K562 (cell line): ENCODE data around the gene SIGLEC11. TPM values are rescaled to one million over a fixed set of nuclear protein-coding genes. Genes with fewer than 3 reads are reported as not detected.

Experiments used
- ATAC-seq: fragments of 200-7000 bp; cut with Tn5 transposase; 3 replicates; pipeline ENCODE4 v1.9.1; 2020; ENCODE audit warnings: moderate library complexity
- BruUV-seq: library from RNA; stranded (reverse); fragments of 400-500 nt; replicated peaks from 2 replicates; lab custom pipeline; 2021; lab: Mats Ljungman, UMichigan
- CTCF ChIA-PET: fragments of 300-600 bp; formaldehyde crosslinking; extraction: SDS; loops from one replicate; lab custom pipeline; 2021; ENCODE audit warnings: low intra/inter-chr PET ratio; lab: Yijun Ruan, JAX
- POLR2A ChIA-PET: fragments of 300-600, 350-650 bp; sonication (Branson Sonifier 250); formaldehyde crosslinking; extraction: SDS; loops from one replicate; lab custom pipeline; 2021; ENCODE audit warnings: antibody characterized with exemption, inconsistent platforms; lab: Yijun Ruan, JAX
- DNase-seq, 4 experiments: peaks; one replicate each; pipeline versions ENCODE4 v3.0.0 to v3.0.0-alpha.2; 2011 to 2018; ENCODE audit warnings: low spot score in 3 of 4, mixed read lengths in 3 of 4; ENCODE audit errors: extremely low read depth in 1 of 4
- FAIRE-seq: peaks from 2 replicates; lab custom pipeline; 2011; peaks lifted over from hg19 to GRCh38; lab: Jason Lieb, UNC
- H2AFZ ChIP-seq: 2 replicates; pipeline ENCODE4 v1.6.0; 2011; ENCODE audit warnings: low read depth, low read length, control low read depth, inconsistent platforms
- H3K27ac ChIP-seq: fragments of 200-600 bp; 3 replicates; pipeline ENCODE4 v1.8.0; 2011; ENCODE audit warnings: low read depth, mild to moderate bottlenecking, control low read depth, inconsistent platforms, low read length, moderate library complexity, mixed read lengths; ENCODE audit errors: extremely low read depth
- H3K27me3 ChIP-seq, 2 experiments: fragments of 300-600 bp in 1 of 2; 2 replicates in 1 of 2; 3 replicates in 1 of 2; pipeline versions ENCODE4 v1.6.0 to v1.8.0; 2011; ENCODE audit warnings: inconsistent platforms in 2 of 2, low read length in 2 of 2, mild to moderate bottlenecking in 1 of 2, mixed read lengths in 1 of 2, moderate library complexity in 1 of 2; ENCODE audit not compliant: control insufficient read depth in 2 of 2, insufficient read depth in 2 of 2
- H3K36me3 ChIP-seq: fragments of 300-600 bp; 3 replicates; pipeline ENCODE4 v1.8.0; 2011; ENCODE audit warnings: mild to moderate bottlenecking, low read length, inconsistent platforms; ENCODE audit not compliant: control insufficient read depth, insufficient read depth
- H3K4me1 ChIP-seq, 2 experiments: fragments of 200-600 bp in 1 of 2; replicated peaks in 1 of 2; 2 replicates in 1 of 2; 3 replicates in 1 of 2; pipeline versions ENCODE4 v1.5.1 to v1.8.0; 2011; ENCODE audit warnings: inconsistent platforms in 2 of 2, low read length in 2 of 2, mild to moderate bottlenecking in 1 of 2, mixed read lengths in 1 of 2, moderate library complexity in 1 of 2; ENCODE audit not compliant: control insufficient read depth in 2 of 2, insufficient read depth in 2 of 2
- H3K4me2 ChIP-seq: 2 replicates; pipeline ENCODE4 v1.6.1; 2011; ENCODE audit warnings: low read length, control low read depth, inconsistent platforms, mixed read lengths; ENCODE audit not compliant: insufficient read depth
- H3K4me3 ChIP-seq: fragments of 200-600 bp; sonication (generic), shearing (Covaris generic); 2 replicates; pipeline ENCODE4 v1.5.1; 2016; ENCODE audit warnings: control low read depth, inconsistent platforms
- H3K79me2 ChIP-seq: fragments of 200-600 bp; 3 replicates; pipeline ENCODE4 v1.8.0; 2011; ENCODE audit warnings: low read length, inconsistent platforms; ENCODE audit not compliant: control insufficient read depth, insufficient read depth
- H3K9ac ChIP-seq, 2 experiments: 2 replicates each; pipeline versions ENCODE4 v1.6.0 to v1.6.1; 2011; ENCODE audit warnings: low read depth in 2 of 2, low read length in 2 of 2, control low read depth in 1 of 2, inconsistent platforms in 1 of 2, mild to moderate bottlenecking in 1 of 2, mixed read lengths in 1 of 2; ENCODE audit not compliant: insufficient read depth in 1 of 2
- H3K9me1 ChIP-seq: one replicate; pipeline ENCODE4 v1.6.0; 2011; ENCODE audit warnings: inconsistent platforms, mild to moderate bottlenecking, low read length, moderate library complexity; ENCODE audit not compliant: control insufficient read depth, insufficient read depth
- H3K9me3 ChIP-seq: replicated peaks from 2 replicates; pipeline ENCODE4 v1.5.1; 2011; ENCODE audit warnings: low read depth, low read length, inconsistent platforms; ENCODE audit not compliant: control insufficient read depth, insufficient read depth
- H4K20me1 ChIP-seq: replicated peaks from 2 replicates; pipeline ENCODE4 v1.6.1; 2011; ENCODE audit warnings: low read length, inconsistent platforms, mixed read lengths; ENCODE audit not compliant: control insufficient read depth, insufficient read depth
- C11orf30 ChIP-seq: fragments of 450-650 bp; IDR thresholded peaks from 2 replicates; pipeline ENCODE4 v1.6.1; 2016; ENCODE audit warnings: low read depth, mild to moderate bottlenecking
- HDAC3 ChIP-seq: fragments of 450-650 bp; IDR thresholded peaks from 2 replicates; pipeline ENCODE4 v1.6.1; 2018; ENCODE audit warnings: borderline replicate concordance, mild to moderate bottlenecking, moderate library complexity; ENCODE audit not compliant: partially characterized antibody
- HLTF ChIP-seq: fragments of 450-650 bp; IDR thresholded peaks from 2 replicates; pipeline ENCODE4 v1.6.1; 2016
- HMG20A ChIP-seq: fragments of 450-650 bp; formaldehyde crosslinking; conservative IDR thresholded peaks from 2 replicates; pipeline ENCODE4 v1.4.0; 2020; ENCODE audit warnings: mild to moderate bottlenecking, mixed read lengths
- IRF2 ChIP-seq: sonication (generic); formaldehyde crosslinking; IDR thresholded peaks from 2 replicates; pipeline ENCODE4 v1.8.1; 2022; ENCODE audit warnings: mild to moderate bottlenecking, missing genetic modification reagents
- RBM22 ChIP-seq: fragments of 200-400 bp; formaldehyde crosslinking; IDR thresholded peaks from 2 replicates; pipeline ENCODE4 v1.6.1; 2018; ENCODE audit warnings: low read length, low read depth; ENCODE audit not compliant: poor library complexity, severe bottlenecking
- RFX7 ChIP-seq: fragments of 250-450 bp; sonication (Bioruptor Pico); IDR thresholded peaks from 2 replicates; pipeline ENCODE4 v1.5.1; 2021; ENCODE audit warnings: mild to moderate bottlenecking
- ZC3H11A ChIP-seq: IDR thresholded peaks from 2 replicates; pipeline ENCODE4 v1.6.1; 2012; ENCODE audit warnings: low read depth, low read length, improper control_type of control experiment
- ZFPM2 ChIP-seq: fragments of 250-450 bp; sonication (Bioruptor Pico); IDR thresholded peaks from 2 replicates; pipeline ENCODE4 v1.5.1; 2022; ENCODE audit warnings: mild to moderate bottlenecking
- ZNF551 ChIP-seq: fragments of 250-450 bp; sonication (Bioruptor Pico); IDR thresholded peaks from 2 replicates; pipeline ENCODE4 v1.5.0; 2021; ENCODE audit warnings: mild to moderate bottlenecking, moderate library complexity
- WGBS: fragments of 100-300 bp; shearing (Covaris generic); methylation state at CpG from one replicate; pipeline ENCODE4 v1.1.6; 2016; ENCODE audit warnings: low coverage, mixed read lengths; ENCODE audit not compliant: insufficient coverage; ENCODE audit errors: missing lambda C conversion rate; 5-methylcytosine and 5-hydroxymethylcytosine counted together
- in situ Hi-C: fragments of 300-500 bp; cut with MboI; formaldehyde crosslinking; loops from 4 replicates; pipeline ENCODE4 v1.15.0; 2018; ENCODE audit warnings: inconsistent platforms, mixed read lengths
- intact Hi-C: fragments of 100-400 bp; cut with micrococcal nuclease; formaldehyde crosslinking; loops from 2 replicates; pipeline ENCODE4 v1.14.2; 2022
- polyA plus RNA-seq, 8 experiments: library from polyadenylated mRNA; depleted of rRNA in 4 of 8; stranded (reverse) in 5 of 8; unstranded in 3 of 8; fragments of >200 nt; fragmentation: Nextera tagmentation in 2 of 8; fragmentation: Illumina TruSeq in 1 of 8; extraction: Ambion mirVana in 2 of 8; extraction: Trizol in 1 of 8; gene quantifications; 2 replicates each; pipeline versions ENCODE4 v1.2.1 to v1.2.3, GENCODE V29; 2011 to 2014; ENCODE audit warnings: inconsistent platforms in 1 of 8, missing spikeins in 1 of 8
- total RNA-seq, 7 experiments: library from RNA; depleted of rRNA in 6 of 7; stranded (reverse); fragments of >200 nt in 6 of 7; fragmentation: Illumina TruSeq in 2 of 7; extraction: Trizol in 2 of 7; gene quantifications; 2 replicates each; pipeline versions ENCODE4 v1.2.1 to v1.2.3, GENCODE V29; 2011 to 2021; ENCODE audit warnings: low replicate concordance in 1 of 7
- TF ChIP-seq, protein P1 (sequence below): sonication (generic); formaldehyde crosslinking; IDR thresholded peaks from 2 replicates; pipeline ENCODE4 v1.8.1; 2022; ENCODE audit warnings: missing genetic modification reagents
- TF ChIP-seq, protein P2 (sequence below): sonication (generic); formaldehyde crosslinking; IDR thresholded peaks from 2 replicates; pipeline ENCODE4 v1.9.0; 2022; ENCODE audit warnings: mild to moderate bottlenecking, missing genetic modification reagents
- TF ChIP-seq, protein P3 (sequence below): fragments of 450-650 bp; formaldehyde crosslinking; IDR thresholded peaks from 2 replicates; pipeline ENCODE4 v1.4.0; 2020; ENCODE audit warnings: mild to moderate bottlenecking, moderate library complexity
- TF ChIP-seq, protein P4 (sequence below): fragments of 250-450 bp; sonication (Bioruptor Pico); IDR thresholded peaks from 2 replicates; pipeline ENCODE4 v1.6.1; 2021; ENCODE audit warnings: mild to moderate bottlenecking
- TF ChIP-seq, protein P5 (sequence below): sonication (generic); formaldehyde crosslinking; IDR thresholded peaks from 2 replicates; pipeline ENCODE4 v1.8.0; 2022; ENCODE audit warnings: mild to moderate bottlenecking, missing genetic modification reagents

The SIGLEC11 gene
- total and polyA plus RNA-seq, 9 of the 15 experiments (the other 6 are each of a cell fraction or from before 2014, with no cell fraction given) = not detected

DNA sequence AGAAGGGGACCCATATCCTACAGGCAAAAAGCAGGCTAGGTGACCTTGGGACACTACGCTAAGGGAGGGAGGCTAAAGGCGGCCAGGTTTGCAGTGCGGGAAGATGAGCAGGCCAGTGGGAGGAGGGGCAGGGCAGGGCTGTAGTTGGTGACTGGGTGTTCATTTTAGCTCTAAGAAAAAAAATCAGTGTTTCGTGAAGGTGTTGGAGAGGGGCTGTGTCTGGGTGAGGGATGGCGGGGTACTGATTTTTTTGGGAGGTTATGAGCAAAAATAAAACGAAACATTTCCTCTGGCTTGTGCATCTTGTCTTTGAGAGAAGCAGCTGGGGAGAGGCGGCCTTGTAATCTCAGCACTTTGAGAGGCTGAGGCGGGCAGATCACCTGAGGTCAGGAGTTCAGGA lies 27.3 kb downstream of the SIGLEC11 start:
- intact Hi-C loops (no loop called here), in situ Hi-C loops (loop anchor here (10.0 kb wide), 1 partner anchor 161 kb away; no protein-coding TSS in a partner anchor)
- Histone ChIP-seq H3K9me3 (no peaks in the 10 kb centered on the region), H3K9me1 (peaks cover 5% of the 10 kb centered on the region), H3K79me2 (peaks cover 25% of the 10 kb centered on the region), H3K27me3 (no peaks in the 10 kb centered on the region), H3K36me3 (peaks cover 11% of the 10 kb centered on the region; the same call in 2 of the 3 replicates), H3K4me1 (peaks cover 8 to 38% of the 10 kb centered on the region in 2 experiments), H3K27ac (no peak overlapping the region), H3K4me2 (no peak overlapping the region), H3K9ac (no peak overlapping the region; a peak in 1 of 4 replicates), H3K4me3 (no peak overlapping the region), H4K20me1 (peaks cover 6% of the 10 kb centered on the region; the same call in 1 of the 2 replicates), H2AFZ (no peak overlapping the region)
- peak; percentile 6 for ATAC-seq
- DNase-seq = no peak
- FAIRE-seq = no peak
- 69% methylated on average over 7 of the region's 8 CpGs for WGBS
- BruUV-seq = no TSS peak
- CTCF ChIA-PET = no interaction called here
- POLR2A ChIA-PET = interaction anchor here (1.2 to 1.4 kb wide), 2 partner anchors 43 to 53 kb away, joined by 3 to 6 read pairs; no protein-coding TSS in a partner anchor
- TF ChIP-seq, protein P1, sequence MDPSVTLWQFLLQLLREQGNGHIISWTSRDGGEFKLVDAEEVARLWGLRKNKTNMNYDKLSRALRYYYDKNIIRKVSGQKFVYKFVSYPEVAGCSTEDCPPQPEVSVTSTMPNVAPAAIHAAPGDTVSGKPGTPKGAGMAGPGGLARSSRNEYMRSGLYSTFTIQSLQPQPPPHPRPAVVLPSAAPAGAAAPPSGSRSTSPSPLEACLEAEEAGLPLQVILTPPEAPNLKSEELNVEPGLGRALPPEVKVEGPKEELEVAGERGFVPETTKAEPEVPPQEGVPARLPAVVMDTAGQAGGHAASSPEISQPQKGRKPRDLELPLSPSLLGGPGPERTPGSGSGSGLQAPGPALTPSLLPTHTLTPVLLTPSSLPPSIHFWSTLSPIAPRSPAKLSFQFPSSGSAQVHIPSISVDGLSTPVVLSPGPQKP = no peak
- TF ChIP-seq, protein P2, sequence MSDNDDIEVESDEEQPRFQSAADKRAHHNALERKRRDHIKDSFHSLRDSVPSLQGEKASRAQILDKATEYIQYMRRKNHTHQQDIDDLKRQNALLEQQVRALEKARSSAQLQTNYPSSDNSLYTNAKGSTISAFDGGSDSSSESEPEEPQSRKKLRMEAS (CRISPR knock-in tag) = no peak
- TF ChIP-seq RBM22 = peak; percentile 79
- no peak for TF ChIP-seq ZNF551 (CRISPR knock-in tag)
- TF ChIP-seq ZFPM2 (CRISPR knock-in tag) = peak; percentile 93; the same call in 1 of the 2 replicates
- TF ChIP-seq, protein P3, sequence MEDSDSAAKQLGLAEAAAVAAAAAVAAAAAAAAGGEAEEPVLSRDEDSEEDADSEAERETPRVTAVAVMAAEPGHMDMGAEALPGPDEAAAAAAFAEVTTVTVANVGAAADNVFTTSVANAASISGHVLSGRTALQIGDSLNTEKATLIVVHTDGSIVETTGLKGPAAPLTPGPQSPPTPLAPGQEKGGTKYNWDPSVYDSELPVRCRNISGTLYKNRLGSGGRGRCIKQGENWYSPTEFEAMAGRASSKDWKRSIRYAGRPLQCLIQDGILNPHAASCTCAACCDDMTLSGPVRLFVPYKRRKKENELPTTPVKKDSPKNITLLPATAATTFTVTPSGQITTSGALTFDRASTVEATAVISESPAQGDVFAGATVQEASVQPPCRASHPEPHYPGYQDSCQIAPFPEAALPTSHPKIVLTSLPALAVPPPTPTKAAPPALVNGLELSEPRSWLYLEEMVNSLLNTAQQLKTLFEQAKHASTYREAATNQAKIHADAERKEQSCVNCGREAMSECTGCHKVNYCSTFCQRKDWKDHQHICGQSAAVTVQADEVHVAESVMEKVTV (CRISPR knock-in tag) = peak; percentile 28; the same call in 1 of the 2 replicates
- no peak for TF ChIP-seq HDAC3
- TF ChIP-seq, protein P4, sequence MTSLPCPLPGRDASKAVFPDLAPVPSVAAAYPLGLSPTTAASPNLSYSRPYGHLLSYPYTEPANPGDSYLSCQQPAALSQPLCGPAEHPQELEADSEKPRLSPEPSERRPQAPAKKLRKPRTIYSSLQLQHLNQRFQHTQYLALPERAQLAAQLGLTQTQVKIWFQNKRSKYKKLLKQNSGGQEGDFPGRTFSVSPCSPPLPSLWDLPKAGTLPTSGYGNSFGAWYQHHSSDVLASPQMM (CRISPR knock-in tag) = no peak
- TF ChIP-seq HMG20A (CRISPR knock-in tag) = no peak
- no peak for TF ChIP-seq C11orf30
- no peak for TF ChIP-seq IRF2 (CRISPR knock-in tag)
- TF ChIP-seq, protein P5, sequence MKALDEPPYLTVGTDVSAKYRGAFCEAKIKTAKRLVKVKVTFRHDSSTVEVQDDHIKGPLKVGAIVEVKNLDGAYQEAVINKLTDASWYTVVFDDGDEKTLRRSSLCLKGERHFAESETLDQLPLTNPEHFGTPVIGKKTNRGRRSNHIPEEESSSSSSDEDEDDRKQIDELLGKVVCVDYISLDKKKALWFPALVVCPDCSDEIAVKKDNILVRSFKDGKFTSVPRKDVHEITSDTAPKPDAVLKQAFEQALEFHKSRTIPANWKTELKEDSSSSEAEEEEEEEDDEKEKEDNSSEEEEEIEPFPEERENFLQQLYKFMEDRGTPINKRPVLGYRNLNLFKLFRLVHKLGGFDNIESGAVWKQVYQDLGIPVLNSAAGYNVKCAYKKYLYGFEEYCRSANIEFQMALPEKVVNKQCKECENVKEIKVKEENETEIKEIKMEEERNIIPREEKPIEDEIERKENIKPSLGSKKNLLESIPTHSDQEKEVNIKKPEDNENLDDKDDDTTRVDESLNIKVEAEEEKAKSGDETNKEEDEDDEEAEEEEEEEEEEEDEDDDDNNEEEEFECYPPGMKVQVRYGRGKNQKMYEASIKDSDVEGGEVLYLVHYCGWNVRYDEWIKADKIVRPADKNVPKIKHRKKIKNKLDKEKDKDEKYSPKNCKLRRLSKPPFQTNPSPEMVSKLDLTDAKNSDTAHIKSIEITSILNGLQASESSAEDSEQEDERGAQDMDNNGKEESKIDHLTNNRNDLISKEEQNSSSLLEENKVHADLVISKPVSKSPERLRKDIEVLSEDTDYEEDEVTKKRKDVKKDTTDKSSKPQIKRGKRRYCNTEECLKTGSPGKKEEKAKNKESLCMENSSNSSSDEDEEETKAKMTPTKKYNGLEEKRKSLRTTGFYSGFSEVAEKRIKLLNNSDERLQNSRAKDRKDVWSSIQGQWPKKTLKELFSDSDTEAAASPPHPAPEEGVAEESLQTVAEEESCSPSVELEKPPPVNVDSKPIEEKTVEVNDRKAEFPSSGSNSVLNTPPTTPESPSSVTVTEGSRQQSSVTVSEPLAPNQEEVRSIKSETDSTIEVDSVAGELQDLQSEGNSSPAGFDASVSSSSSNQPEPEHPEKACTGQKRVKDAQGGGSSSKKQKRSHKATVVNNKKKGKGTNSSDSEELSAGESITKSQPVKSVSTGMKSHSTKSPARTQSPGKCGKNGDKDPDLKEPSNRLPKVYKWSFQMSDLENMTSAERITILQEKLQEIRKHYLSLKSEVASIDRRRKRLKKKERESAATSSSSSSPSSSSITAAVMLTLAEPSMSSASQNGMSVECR (CRISPR knock-in tag) = no peak
- TF ChIP-seq ZC3H11A = no peak
- no peak for TF ChIP-seq HLTF
- TF ChIP-seq RFX7 (CRISPR knock-in tag) = no peak
